Right renal cortex interstitium (tissue), 3 donors: ENCODE measurements around the gene NHS. TPM values are rescaled to one million over a fixed set of nuclear protein-coding genes. Genes with fewer than 3 reads are reported as not detected.

Experiments
- DNase-seq, 3 donors: peaks; one replicate each; pipeline ENCODE4 v3.0.0-alpha.2; 2013; ENCODE audit warnings: low read depth in 3 of 3, low spot score in 2 of 3
- polyA plus RNA-seq, 3 donors: library from polyadenylated mRNA; unstranded; fragments of 120-200 nt; gene quantifications; one replicate each; pipeline ENCODE4 v1.2.1, GENCODE V29; 2013; ENCODE audit not compliant: insufficient read length in 3 of 3

The NHS gene
- polyA plus RNA-seq, 3 donors = 14.0 to 20.2 (median 17.7) TPM

- DNase-seq = no peak
Observed at GRCh38 chrX:17608888-17609287, 233.9 kb downstream of the NHS start.

DNA sequence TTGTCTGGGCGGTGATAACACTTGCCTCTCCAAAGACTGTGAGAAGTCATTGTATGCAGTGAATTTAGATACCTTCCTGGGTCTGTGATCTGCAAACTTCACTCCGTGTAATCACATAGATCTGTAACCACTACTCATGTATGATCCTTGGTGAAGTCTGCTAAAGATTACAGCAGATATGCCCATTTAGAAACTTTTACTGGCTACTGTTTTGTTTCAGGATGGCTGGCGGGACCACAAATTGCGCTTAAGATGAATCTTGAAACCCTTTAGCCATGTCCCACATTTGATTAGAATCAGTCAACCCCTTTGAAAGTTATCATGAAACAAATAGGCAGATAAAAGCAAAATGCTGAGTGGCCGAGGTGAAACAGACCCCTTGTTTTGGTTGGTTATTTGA lies 235.8 kb downstream of the NHS start:
- no peak for DNase-seq

DNA sequence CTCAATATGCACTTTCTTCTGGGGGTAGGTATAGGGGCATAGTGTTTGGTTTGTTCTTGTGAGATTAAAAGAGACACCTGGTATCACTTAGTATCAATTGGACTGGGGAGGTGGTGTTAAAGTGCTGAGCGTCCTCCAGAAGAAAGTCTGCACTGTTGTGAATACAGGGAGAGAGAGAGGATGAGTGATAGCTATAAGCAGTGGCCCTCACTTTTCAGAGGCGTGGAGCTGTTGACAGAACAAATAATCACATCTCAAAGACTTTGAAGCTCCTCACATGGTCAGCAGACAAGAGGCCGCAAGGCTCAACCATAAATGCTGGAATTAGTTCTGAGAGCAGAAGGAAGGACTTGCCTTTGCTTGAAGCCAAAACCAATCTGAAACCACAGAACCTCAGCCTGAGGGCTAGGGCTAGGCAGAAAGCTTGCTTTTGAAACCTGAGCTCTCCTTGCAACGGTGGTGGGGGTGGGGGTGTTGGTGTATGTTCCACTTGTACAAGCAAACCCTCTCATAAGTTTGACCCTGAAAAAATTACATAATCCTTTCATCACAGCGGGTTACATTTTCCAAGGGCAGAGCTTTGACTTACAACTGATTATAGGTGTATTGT lies 239.1 kb downstream of the NHS start:
- no peak for DNase-seq

GRCh38 chrX:17616936-17617335 lies 241.9 kb downstream of the NHS start:
- DNase-seq = no peak

GRCh38 chrX:17617806-17618205 lies 242.8 kb downstream of the NHS start:
- no peak for DNase-seq

DNA sequence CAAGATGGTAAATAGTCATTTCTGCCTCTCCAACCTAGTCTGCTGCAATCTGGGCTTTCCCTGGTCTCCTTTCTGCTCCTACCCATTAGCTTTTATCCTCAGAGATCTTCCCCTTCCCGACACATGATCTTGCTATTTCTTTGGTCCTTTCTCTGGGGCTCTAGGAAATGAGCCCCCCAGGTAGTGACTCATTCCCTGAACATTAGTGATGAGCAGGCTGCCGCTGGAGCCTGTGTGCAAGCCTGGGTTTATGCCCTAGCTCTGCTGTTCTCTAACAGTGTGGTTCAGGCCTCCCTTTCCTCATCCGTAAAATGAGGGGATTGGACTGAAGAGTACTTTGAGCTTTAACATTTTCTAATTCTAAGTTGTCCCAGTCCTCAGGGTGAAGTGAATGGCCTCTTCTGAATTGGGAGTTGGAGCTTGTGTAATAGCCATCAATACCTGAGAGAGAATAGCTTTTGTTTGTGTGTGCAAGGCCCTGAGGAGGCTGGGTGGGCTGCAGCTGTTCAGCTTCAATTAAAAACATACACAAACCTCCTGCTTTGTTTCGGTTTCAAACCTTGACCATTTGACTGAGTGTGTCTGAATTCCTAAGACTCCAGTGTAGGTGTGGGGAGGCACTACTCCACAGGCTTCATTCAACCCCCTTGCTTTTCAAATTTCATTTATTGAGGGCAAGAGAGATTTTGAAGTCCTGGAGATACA lies 246.7 kb downstream of the NHS start:
- DNase-seq = no peak

GRCh38 chrX:17622331-17622730 lies 247.3 kb downstream of the NHS start:
- DNase-seq = no peak

GRCh38 chrX:17623750-17624149 lies 248.8 kb downstream of the NHS start:
- DNase-seq = no peak

GRCh38 chrX:17627026-17627425 lies 252.0 kb downstream of the NHS start:
- DNase-seq = no peak

- no peak for DNase-seq
Observed at GRCh38 chrX:17628976-17629375, 254.0 kb downstream of the NHS start.

DNA sequence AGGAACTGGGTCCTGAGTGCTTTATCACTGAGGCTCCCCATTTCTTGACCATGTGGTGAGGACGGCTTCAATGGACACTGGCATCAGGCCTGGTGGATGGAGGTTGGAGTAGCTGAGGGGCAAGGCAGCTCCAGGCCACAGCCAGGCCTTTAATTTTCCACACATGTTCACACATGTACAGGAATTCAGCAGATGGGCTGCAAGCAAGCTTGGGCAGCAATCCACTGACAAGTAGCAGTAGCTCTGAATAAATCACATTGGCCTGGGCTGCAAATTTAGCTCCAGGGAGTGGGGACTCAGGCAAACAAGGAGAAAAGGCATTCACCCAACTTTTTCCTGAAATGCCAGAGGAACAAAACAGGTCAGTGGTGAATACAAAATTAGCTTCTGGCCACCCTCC lies 254.5 kb downstream of the NHS start:
- DNase-seq = no peak

DNA sequence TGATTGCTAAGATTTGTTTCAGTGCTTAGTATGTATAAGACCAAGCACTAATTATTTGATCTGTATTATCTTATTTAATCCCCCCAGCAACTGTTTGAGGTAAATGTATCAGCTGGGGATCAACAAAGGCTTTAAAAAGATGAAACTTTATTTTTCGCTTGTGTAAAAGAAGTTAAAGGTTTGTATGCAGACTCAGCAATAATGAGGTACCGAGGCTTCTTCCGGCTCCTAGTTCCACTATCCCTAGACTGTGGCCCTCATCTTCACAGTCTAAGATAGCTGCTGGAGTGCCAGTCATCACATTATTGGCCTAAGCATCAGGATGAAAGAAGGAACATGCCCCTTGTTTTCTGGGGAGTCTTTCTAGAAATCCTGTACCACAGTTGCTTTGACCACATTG lies 256.6 kb downstream of the NHS start:
- no peak for DNase-seq

DNA sequence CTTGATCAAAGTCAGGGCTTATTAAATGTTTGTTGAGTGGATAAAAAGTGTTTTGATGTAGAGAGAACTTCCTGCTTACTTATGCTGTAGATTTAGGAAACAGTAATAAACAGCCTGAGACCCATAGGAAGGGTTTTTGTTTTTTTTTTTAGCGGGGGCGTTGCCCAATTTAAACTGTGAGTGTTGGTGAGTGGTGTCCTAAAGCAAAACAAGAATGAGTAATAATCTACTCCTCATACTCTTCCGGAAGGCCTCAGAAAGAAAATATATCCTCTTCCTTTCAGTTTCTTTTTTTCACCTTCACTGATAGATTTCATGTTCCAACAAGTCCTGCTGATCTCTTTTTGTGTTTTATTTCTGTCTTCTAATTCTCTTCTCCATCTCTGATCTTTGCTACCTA lies 257.9 kb downstream of the NHS start:
- DNase-seq = no peak

- DNase-seq = no peak
Observed at GRCh38 chrX:17633546-17633945, 258.5 kb downstream of the NHS start.

- DNase-seq = no peak
Observed at GRCh38 chrX:17634542-17635207, 259.7 kb downstream of the NHS start.

DNA sequence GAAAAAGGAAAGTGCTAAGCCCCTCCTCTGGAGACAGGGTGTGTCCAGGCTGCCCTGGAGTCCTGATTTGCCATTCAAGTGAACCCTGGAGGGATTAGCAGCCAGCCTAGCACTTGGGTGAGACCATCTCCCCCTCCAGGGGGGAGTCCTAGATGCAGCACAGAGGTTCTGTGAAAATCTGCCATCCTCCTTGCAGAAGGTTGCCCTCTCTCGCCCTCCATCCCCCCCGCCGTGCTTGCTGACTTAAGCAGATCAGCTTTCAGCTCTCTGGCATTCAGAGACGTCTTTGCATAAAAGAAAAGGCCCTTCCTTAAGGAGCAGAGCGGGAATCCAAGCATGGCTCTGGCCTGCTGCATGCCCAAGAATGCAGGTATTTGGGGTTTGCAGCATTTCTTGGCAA lies 260.2 kb downstream of the NHS start:
- peak in 1 of 3 donors; percentile 40 for DNase-seq

GRCh38 chrX:17637235-17637634 lies 262.2 kb downstream of the NHS start:
- no peak for DNase-seq

DNA sequence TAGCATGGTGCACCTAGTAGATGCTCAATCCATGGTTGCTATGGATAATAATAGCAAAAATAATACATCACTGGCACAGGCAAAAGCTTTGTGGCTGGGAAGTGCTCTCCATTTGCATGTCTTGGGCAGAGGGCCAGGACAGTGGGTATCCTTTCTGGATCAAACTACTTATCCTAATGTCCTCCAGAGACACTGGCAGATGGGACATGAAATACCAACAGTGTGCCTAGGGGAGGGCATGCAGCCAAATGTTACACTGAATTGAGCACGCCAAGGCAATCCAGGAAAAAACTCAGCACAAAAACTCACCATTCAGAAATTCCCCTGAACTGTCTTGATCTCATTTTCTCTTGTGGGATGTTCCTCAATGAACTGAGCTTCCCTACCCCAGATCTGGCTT lies 263.7 kb downstream of the NHS start:
- DNase-seq = no peak

DNA sequence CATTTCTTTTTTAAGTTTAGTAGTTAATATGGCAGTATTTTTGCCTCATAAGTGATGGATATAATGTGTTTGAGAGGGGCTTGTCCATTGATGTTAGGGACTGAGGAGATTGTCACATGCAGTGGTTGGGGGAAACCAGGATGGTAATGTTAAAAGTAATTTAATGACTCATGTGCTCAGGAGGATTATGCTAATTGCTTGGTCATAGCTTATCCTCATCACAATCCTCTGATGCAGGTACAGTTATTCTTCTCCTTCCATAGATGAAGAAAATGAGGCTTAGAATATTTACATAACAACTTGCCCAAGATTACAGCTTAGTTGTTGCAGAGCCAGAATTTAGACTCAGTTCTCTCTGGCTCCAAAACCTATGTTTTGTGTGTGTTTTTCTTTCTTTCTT lies 267.9 kb downstream of the NHS start:
- no peak for DNase-seq

DNA sequence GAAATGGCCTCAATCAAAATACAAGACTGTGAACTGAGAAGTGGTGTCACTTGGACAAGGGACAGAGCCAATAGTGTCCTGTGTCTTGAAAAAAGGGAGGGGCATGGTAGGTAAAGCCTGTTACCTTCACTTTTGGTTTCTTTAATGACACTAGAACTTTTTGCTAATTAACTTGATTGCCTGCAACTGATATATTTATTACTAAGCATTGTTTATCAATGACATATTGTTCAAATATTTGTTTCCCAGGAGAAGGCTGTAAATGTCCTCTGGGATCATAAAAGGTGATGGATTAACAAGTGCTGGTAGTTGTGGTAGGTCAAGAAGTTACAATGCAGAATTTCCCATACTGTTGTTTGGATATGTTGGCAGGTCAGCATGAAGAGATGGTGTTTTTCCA lies 268.5 kb downstream of the NHS start:
- no peak for DNase-seq

DNA sequence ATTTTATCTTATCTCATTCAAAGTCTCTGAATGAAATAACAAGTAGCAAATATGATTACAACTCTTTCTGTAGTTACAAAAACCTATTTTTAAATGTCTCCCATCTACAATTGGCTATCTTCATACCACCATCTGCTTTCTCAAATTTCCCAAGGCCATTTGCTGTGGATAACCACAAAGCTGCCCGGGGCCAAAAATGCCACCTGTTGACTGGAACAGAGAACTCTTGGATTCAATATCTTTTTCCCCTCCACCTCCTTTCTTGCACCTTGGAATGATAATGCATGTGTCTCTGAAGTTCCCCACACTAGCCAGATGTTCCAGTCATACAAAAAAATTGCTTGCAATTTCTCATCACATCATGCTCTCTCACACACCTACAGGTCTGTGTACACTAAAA lies 269.0 kb downstream of the NHS start:
- DNase-seq = no peak

DNA sequence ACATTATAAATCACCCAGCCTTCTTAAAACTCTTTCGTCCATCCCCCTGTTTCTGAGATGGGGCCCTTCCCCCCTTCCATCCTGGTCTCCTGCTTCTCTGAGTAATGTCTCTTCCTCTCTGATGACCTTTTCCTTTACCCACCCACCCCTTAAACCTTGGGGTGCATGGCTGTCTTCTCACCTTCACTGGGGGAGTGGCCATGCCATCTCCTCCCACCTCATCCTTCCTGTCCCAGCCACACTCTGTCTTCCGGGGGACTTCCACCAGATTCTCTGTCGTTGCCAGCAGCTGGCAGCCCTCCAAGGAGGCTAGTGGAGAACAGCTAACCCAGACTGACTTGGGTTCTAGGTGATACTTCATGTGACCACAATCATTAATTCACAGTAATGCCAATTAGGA lies 279.1 kb downstream of the NHS start:
- DNase-seq = no peak
